Stimulated activated CD4-positive, alpha-beta T cell treated with anti-CD3 and anti-CD28 coated beads, Interleukin-12 subunit alpha, Interleukin-12 subunit beta, amount 100 ng/mL, for 24 hours (primary cell): ENCODE data around the gene EXO5.
"Not testable (repeated sequence)": the region's sequence is repeated elsewhere in the genome, so short reads cannot be mapped to it uniquely, and the experiment has no call there.

Source experiments
- DNase-seq, 2 experiments: peaks; one replicate each; pipeline ENCODE4 v3.0.0-alpha.2; 2020; ENCODE audit warnings: low read depth in 2 of 2

Gene EXO5

DNA sequence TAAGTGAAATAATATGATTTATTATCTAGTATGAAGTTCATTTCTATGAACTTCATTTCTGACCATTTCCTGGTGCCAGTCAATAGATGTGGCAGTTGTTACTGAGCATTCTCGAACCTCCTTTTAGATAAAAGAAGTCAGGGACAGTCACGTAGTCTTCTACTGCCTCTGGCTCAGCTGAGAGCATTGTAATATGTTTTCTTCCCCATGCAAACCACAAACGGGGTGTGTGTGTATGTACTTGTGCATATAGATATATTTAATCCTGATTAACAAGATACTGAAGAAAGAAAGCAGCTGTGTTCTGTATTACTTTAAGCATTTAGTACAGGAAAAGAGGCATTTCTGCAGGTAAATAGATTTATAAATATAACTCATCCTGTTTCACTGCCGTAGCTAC lies 44.5 kb downstream of the EXO5 start:
- no peak for DNase-seq

DNA sequence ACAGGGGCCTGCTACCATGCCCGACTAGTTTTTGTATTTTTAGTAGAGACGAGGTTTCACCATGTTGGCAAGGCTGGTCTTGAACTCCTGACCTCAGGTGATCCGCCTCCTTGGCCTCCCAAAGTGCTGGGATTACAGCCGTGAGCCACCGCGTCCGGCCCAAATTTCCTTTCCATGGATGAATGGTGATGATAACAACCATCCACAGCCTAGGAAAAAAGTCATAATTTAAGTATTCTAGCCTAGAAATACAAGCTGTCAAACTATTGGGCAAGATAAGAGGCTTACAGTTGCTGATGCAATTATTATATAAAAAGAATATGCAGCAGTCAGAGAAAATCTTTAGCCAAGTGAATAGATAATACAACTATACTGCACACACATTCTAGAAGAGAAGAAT lies 46.2 kb downstream of the EXO5 start:
- not testable (repeated sequence) for DNase-seq

DNA sequence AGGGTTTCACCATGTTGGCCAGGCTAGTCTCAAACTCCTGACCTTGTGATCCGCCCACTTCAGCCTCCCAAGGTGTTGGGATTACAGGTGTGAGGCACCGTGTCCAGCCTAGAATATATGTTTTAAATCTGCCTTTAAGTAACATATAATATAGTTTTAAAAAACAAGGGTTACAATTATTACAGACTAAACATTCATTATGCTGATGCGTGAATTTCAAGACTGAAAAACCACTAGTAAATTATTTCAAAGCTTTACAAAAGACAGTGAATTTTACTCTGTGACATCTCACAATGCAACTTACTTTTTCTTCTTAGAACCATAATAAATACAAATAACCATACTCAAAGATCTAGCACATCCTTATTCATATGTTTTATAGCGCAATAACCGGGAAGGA lies 47.6 kb downstream of the EXO5 start:
- no peak for DNase-seq

DNA sequence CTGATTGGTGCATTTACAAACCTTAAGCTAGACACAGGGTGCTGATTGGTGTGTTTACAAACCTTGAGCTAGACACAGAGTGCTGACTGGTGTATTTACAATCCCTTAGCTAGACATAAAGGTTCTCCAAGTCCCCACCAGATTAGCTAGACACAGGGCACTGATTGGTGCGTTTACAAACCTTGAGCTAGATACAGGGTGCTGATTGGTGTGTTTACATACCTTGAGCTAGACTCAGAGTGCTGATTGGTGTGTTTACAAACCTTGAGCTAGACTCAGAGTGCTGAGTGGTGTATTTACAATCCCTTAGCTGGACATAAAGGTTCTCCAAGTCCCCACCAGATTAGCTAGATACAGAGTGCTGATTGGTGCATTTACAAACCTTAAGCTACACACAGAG lies 49.7 kb downstream of the EXO5 start:
- not testable (repeated sequence) for DNase-seq

DNA sequence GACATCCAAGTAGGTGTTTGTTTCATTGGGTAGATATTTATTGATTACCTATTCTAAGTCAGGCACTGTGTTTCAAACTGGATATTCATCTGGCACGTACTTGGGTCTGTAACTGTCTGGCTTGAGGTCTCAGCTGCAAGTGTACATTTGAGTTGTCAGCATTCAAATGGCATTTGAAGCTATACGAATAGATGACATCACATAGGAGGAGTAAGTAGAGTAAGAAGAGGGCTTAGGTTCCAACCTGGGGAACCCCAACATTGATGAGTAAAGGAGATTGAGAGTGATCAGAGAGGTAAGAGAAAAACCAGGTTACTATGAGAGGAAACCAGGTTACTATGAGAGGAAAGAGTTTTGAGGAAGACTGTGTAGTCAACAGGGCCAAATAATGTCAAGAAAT lies 53.6 kb downstream of the EXO5 start:
- no peak for DNase-seq

DNA sequence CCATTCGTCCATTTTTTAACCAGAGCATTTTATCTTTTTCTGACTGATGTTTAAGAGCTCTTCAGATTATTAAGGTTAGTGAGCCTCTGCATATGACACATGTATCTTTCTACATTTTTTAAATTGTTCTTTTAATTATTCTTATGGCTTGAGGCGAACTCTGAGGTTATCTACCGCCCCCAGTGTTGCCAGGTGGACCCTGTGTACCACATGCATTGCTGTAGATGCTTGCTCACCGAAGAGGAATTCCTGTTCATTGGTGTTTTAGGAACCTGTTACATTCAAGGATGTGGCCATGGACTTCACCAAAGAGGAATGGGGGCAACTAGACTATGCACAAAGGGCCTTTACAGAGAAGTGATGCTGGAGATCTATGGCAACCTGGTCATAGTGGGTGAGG lies 54.7 kb downstream of the EXO5 start:
- no peak for DNase-seq

DNA sequence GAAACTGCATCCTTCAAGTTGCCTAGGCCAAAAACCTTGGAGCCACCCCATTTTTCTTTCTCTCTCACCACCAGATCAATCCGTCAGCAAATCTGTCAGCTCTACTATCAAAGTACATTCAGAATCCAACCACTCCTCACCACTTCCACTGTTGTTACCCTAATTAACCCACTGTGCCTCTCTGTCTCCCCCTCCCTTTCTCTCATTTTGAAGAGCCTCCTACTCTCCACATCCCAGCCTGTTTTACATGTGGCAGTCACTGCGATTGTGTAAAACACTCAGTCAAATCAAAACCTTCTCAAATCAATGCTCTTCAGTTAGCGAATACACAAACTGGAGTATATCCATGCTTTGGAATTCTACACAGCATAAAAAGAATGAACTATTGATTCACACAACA lies 55.9 kb downstream of the EXO5 start:
- DNase-seq = no peak

DNA sequence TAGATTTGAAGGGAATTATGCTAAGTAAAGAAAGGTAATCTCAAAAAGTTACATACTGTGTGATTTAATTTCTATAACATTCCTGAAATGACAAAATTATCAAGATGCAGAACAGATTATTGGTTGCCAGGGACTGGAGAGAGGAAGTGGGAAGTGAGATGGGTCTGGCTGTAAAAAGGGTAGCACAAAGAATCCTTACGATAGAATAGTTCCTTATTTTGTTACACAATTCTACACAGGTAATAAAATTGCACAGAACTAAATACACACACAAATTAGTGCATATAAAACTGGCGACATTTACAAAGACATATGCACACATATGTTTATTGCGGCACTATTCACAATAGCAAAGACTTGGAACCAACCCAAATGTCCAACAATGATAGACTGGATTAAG lies 56.3 kb downstream of the EXO5 start:
- no peak for DNase-seq
